ENCODE results near the gene RHOU. TPM values are rescaled to one million over a fixed set of nuclear protein-coding genes. Genes with fewer than 3 reads are reported as not detected.
"Not testable (repeated sequence)": the region's sequence is repeated elsewhere in the genome, so short reads cannot be mapped to it uniquely, and the experiment has no call there.

RHOU gene
- 0.63 and 1.2 TPM in 2 replicates for total RNA-seq

DNA sequence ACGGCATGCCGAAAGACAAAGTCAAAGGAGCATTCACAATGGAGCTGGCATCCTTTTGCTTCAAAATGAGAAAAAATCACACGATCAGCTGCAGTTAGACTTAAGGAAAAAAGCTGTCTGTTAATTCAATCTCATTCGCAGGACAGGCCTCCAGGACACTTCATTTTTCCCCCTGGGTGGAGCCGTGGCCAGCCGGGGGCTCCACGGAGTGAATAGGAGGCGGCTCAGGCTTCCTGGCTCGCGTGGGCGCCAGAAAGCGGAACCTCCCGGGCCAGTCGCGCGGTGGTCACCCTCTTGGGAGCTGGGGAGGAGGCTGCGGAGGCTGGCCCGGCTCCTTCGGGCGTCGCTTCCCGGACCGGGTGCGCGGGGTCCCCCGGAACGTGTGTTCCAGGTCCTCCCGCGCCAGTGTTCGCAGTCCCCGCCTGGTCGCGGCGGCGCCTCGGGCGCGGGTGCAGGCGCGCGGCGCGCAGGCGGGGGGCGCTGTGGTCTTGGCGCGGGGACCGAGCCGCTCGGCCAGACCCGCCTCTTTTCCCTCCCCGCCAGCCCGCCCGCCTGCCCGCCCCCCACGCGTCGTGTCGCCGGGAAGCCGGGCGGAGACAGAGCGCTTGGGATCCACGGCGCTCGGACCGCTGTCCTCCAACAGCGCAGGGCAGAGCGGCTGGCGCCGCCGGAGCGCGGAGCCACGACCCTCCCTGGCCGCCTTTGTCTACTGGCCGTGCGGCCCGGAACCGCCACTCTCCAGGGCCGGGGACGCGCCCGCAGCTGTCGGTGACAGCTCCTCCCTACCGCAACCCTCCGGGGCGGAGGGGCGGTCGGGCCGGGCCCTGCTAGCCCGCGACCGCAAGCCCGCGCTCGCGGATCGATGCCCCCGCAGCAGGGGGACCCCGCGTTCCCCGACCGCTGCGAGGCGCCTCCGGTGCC is at the start of gene RHOU:
Gene RHOU, plus strand, starts transcription at position 599 of the 921 bp plus-strand sequence. Its CDS starts 264 bp downstream, at position 863.
- DNase-seq (ENCODE audit: extremely low read depth, low read depth, low spot score), result no peak

GRCh38 chr1:228687587-228687986 is 47.7 kb upstream of the RHOU start:
- no peak for DNase-seq (ENCODE audit: extremely low read depth, low read depth, low spot score)

DNA sequence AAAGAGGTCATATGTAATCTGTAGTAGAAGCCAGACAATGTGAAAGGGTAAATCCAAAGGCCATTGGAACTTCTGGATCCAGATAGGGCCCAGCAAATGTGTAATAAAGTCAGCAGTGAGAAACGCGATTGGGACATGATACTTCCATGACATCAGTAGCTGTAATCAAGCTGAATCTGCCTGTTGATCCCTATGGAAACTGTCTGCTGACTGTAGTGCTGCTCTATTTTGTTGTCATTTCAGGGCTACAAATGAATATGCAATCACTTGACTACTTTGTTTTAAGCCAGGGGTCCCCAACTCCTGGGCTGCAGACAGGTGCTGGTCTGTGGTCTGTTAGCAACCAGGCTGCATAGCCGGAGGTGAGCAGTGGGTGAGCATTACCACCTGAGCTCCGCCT is 46.0 kb upstream of the RHOU start:
- no peak for DNase-seq (ENCODE audit: extremely low read depth, low read depth, low spot score)

- no peak for DNase-seq (ENCODE audit: extremely low read depth, low read depth, low spot score)
Observed at GRCh38 chr1:228691211-228691610, 44.1 kb upstream of the RHOU start.

- peak; percentile 16 for DNase-seq (ENCODE audit: extremely low read depth, low read depth, low spot score)
Observed at GRCh38 chr1:228691926-228692325, 43.4 kb upstream of the RHOU start.

DNA sequence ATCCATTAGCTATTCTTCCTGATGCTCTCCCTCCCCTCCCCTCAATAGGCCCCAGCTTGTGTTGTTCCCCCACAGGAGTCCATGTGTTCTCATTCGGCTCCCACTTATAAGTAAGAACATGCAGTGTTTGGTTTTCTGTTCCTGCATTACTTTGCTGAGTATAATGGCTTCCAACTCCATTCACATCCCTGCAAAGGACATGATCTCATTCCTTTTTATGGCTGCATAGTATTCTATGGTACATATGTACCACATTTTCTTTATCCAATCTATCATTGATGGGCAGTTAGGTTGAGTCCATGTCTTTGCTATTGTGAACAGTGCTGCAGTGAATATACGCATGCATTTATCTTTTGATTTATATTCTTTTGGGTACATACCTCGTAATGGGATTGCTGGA is 40.8 kb upstream of the RHOU start:
- not testable (repeated sequence) for DNase-seq (ENCODE audit: extremely low read depth, low read depth, low spot score)

GRCh38 chr1:228695015-228695955 is 40.0 kb upstream of the RHOU start:
- DNase-seq (ENCODE audit: extremely low read depth, low read depth, low spot score), result no peak

GRCh38 chr1:228697207-228698016 is 37.9 kb upstream of the RHOU start:
- no peak for DNase-seq (ENCODE audit: extremely low read depth, low read depth, low spot score)

- DNase-seq (ENCODE audit: extremely low read depth, low read depth, low spot score), result no peak
Observed at GRCh38 chr1:228698017-228698329, 37.3 kb upstream of the RHOU start.

- no peak for DNase-seq (ENCODE audit: extremely low read depth, low read depth, low spot score)
Observed at GRCh38 chr1:228702433-228702832, 32.8 kb upstream of the RHOU start.

DNA sequence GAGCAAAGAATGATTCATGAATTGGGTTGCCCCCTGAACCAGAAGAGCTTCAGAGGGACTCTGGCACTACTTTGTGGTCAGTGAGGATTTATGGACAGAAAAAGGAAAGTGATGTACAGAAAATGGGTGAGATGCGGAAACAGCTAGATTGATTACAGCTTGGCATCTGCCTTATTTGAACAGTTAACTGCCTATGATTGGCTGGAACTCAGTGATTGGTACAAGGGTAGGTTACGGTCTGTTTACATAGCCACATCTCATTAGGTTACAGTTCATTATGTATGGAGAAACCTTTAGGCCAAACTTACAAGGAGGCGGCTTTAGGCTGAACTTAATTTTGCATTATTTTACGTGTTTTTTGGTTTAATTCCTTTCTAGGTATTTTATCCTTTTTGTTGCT is 29.0 kb upstream of the RHOU start:
- no peak for DNase-seq (ENCODE audit: extremely low read depth, low read depth, low spot score)

GRCh38 chr1:228717081-228717480 is 18.2 kb upstream of the RHOU start:
- no peak for DNase-seq (ENCODE audit: extremely low read depth, low read depth, low spot score)

DNA sequence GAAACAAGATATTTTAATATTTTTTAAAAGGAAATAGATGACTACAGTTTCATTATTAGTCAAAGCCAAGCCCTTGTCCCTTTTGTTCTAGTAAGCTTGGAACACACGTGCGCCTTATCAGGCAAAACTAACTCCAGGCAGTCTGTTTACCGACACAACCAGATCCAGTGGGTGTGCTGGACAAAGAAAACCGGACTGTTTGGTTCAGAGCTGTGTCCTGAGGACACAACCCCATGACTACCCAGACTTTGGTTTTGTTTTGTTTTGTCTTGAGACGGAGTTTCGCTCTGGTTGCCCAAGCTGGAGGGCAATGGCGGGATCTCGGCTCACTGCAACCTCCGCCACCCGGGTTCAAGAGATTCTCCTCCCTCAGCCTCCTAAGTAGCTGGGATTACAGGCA is 13.9 kb upstream of the RHOU start:
- no peak for DNase-seq (ENCODE audit: extremely low read depth, low read depth, low spot score)

DNA sequence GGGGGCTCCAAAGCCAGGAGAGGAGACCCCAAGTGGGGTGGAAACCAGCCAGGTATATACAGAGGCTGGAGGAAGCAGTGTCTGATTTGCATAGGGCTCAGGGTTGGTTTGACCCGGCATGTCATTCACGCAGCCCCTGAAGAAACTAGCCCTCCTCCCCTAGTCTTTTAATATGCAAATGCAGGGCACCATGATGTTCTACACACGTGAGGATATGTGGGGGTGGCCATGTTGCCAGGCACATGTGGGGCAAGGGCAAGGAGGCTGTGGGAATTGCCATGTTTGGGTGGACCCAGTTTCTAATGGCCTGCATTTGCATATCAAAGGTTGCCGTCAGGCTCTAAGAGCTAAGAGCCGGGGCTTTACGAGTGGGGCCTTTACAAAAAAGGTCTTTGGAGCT is 12.0 kb upstream of the RHOU start:
- no peak for DNase-seq (ENCODE audit: extremely low read depth, low read depth, low spot score)

DNA sequence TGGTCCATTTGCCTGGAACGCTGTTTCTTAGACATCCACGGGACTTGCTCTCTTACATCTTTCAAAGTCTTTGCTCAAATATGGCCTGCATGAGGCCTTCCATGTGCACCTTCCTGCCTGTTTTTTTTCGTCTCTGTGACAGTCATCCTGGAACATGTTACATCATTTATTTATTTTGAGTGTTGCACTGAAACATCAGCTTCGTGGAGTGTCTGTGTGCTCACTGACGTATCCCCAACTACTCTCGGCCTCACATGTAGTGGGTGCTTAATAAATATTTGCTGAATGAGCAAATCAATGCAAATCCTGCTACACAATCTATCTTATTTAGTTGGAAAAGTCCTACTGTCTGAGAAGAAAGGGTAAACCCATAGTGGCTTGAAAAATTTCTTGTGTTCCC is 11.4 kb upstream of the RHOU start:
- no peak for DNase-seq (ENCODE audit: extremely low read depth, low read depth, low spot score)

GRCh38 chr1:228725178-228725577 is 10.1 kb upstream of the RHOU start:
- DNase-seq (ENCODE audit: extremely low read depth, low read depth, low spot score), result no peak

GRCh38 chr1:228727681-228728171 is 7.6 kb upstream of the RHOU start:
- DNase-seq (ENCODE audit: extremely low read depth, low read depth, low spot score), result no peak

DNA sequence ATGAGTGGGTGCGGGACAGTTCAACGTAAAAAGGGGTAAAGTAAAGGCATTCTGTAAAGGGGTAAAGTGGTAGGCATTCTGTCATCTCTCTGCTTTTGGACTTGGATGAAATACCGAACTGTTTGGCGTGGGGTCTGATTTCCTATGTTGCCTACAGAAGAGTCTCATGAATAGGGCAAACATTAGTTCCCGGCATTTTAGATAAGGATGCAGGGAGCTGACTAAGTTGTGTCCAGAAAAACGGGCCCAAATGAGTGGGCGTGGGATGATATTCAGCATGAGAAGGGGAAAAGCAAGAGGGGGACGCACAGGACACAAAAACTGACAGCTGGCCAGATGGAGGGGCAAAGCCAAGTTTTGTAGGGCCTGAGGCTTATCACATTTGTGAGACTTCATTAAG is 2.9 kb upstream of the RHOU start:
- no peak for DNase-seq (ENCODE audit: extremely low read depth, low read depth, low spot score)

DNA sequence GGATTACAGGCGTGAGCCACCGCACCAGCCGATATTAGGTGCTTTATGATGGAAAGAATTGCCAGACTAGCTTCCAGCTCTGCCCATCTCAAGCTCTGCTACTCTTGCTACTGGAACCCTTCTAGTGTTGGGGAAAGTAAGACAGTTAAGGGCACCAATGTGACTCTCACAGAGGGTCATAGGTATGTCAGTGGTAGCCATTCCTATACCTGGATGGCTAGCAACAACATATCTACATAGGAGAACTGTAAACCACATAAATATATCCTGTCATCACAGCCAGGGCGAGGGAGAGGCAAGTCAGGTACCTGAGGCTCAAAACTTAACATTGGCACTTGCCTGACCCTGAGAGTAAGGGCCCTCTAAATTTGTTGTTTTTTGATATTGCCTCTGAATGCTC is 1.7 kb upstream of the RHOU start:
- no peak for DNase-seq (ENCODE audit: extremely low read depth, low read depth, low spot score)

DNA sequence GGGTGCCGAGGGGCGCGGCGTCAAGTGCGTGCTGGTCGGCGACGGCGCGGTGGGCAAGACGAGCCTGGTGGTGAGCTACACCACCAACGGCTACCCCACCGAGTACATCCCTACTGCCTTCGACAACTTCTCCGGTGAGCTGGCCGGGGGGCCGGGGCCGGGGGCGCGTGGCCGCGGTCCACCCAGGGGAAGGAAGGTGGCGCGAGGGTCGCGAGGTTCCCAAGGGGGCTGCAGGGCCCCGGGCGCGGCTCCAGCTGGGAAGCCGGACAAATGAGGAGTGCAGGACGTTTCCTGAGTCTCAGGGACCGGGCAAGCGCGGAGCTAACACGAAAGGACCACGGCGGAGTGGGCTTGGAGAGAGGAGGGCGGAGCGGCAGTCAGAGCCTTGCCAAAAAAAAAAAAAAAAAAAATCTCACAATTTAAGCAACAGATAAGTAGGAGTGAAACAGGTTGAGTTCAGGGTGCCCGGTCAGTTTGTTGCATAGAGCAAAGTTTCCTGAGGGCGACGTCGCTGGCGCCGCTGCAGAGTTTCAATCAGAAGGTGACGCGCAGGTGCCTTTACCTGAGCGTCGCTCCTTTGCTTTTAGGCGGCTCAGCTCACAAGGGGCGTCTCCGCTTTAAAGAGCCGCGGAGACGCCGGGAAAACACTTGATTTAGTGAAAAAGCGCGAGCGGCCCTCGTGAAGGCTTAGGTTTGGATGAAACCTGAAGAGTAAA is 750 bp downstream of the RHOU start:
- no peak for DNase-seq (ENCODE audit: extremely low read depth, low read depth, low spot score)

All from glomerular endothelial cell (primary cell).